Hepatocyte (in vitro differentiated cells): ENCODE results near the gene CIDEB. TPM values are rescaled to one million over a fixed set of nuclear protein-coding genes. Genes with fewer than 3 reads are reported as not detected.

ENCODE experiments used
- DNase-seq: peaks from one replicate; pipeline ENCODE4 v3.0.0-alpha.2; 2016; ENCODE audit warnings: low spot score
- H2AFZ ChIP-seq: fragments of 200-600 bp; sonication (generic); 2 replicates; pipeline ENCODE4 v1.6.0; 2016; ENCODE audit warnings: antibody characterized with exemption, mild to moderate bottlenecking
- H3K27ac ChIP-seq: fragments of 200-600 bp; sonication (generic); 2 replicates; pipeline ENCODE4 v1.5.1; 2016; ENCODE audit warnings: mild to moderate bottlenecking
- H3K27me3 ChIP-seq: fragments of 200-600 bp; sonication (generic); 2 replicates; pipeline ENCODE4 v1.6.1; 2016
- H3K36me3 ChIP-seq: fragments of 200-600 bp; sonication (generic); replicated peaks from 2 replicates; pipeline ENCODE4 v1.5.1; 2016; ENCODE audit warnings: low read depth; ENCODE audit not compliant: insufficient read depth
- H3K4me1 ChIP-seq: fragments of 200-600 bp; sonication (generic); 2 replicates; pipeline ENCODE4 v1.5.1; 2016; ENCODE audit warnings: mild to moderate bottlenecking, moderate library complexity; ENCODE audit not compliant: insufficient read depth
- H3K4me2 ChIP-seq: fragments of 200-600 bp; sonication (generic); 2 replicates; pipeline ENCODE4 v1.6.0; 2016
- H3K4me3 ChIP-seq: fragments of 200-600 bp; sonication (generic); 2 replicates; pipeline ENCODE4 v1.5.1; 2016; ENCODE audit warnings: mild to moderate bottlenecking
- H3K79me2 ChIP-seq: fragments of 200-600 bp; sonication (generic); 2 replicates; pipeline ENCODE4 v1.6.0; 2017; ENCODE audit warnings: mild to moderate bottlenecking
- H3K9me2 ChIP-seq: fragments of 200-600 bp; sonication (generic); replicated peaks from 2 replicates; pipeline ENCODE4 v1.6.0; 2017; ENCODE audit warnings: mild to moderate bottlenecking; ENCODE audit not compliant: insufficient read depth
- H3K9me3 ChIP-seq: fragments of 200-600 bp; sonication (generic); 2 replicates; pipeline ENCODE4 v1.5.1; 2016; ENCODE audit warnings: low read depth, mild to moderate bottlenecking
- H4K20me1 ChIP-seq: fragments of 200-600 bp; sonication (generic); 2 replicates; pipeline ENCODE4 v1.6.0; 2016; ENCODE audit warnings: mild to moderate bottlenecking; ENCODE audit not compliant: insufficient read depth, poor library complexity, severe bottlenecking
- EZH2 ChIP-seq: fragments of 200-600 bp; sonication (generic); IDR thresholded peaks from 2 replicates; pipeline ENCODE4 v1.6.1; 2016; ENCODE audit warnings: antibody characterized with exemption, mild to moderate bottlenecking, borderline replicate concordance
- EZH2phosphoT487 ChIP-seq: fragments of 200-600 bp; sonication (generic); IDR thresholded peaks from one replicate; pipeline ENCODE4 v1.6.1; 2018; ENCODE audit warnings: antibody characterized with exemption, mild to moderate bottlenecking, low read depth, moderate library complexity; ENCODE audit not compliant: unreplicated experiment, severe bottlenecking
- WGBS: methylation state at CpG from one replicate; pipeline ENCODE4 v1.1.6; 2016; ENCODE audit warnings: low lambda C conversion rate; ENCODE audit errors: missing lambda C conversion rate; 5-methylcytosine and 5-hydroxymethylcytosine counted together
- polyA plus RNA-seq: library from polyadenylated mRNA; unstranded; fragments of >200 nt; fragmentation: Nextera tagmentation; extraction: Ambion mirVana; gene quantifications from 2 replicates; pipeline ENCODE4 v1.2.1, GENCODE V29; 2016
- total RNA-seq: library from RNA; depleted of rRNA; stranded (reverse); fragments of >200 nt; gene quantifications from 2 replicates; pipeline ENCODE4 v1.2.3, GENCODE V29; 2014
- TF ChIP-seq, protein P1 (sequence below): fragments of 200-600 bp; sonication (generic); IDR thresholded peaks from 2 replicates; pipeline ENCODE4 v1.5.1; 2016; ENCODE audit warnings: antibody characterized with exemption, mild to moderate bottlenecking; ENCODE audit not compliant: poor library complexity

CIDEB gene
- total and polyA plus RNA-seq, 2 experiments from 2014 or later = 43.0 to 59.9 TPM

DNA sequence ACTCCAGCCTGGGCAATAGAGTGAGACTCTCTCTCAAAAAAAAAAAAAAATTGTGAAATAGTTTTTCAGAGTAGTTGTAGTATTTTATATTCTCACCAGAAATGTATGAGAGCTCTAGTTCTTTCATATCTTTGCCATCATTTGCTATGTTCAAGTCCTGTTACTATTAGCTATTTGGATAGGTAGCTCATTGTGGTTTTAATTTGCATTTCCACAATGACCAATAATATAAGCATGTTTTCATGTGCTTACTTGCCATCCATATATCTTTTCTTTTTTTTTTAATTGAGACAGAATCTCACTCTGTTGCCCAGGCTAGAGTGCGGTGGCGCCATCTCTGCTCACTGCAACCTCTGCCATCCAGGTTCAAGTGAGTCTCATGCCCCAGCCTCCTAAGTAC, 40.4 kb upstream of the CIDEB start:
- Histone ChIP-seq H4K20me1 (no peaks in the 10 kb centered on the region), H3K4me3 (no peak overlapping the region), H2AFZ (no peak overlapping the region), H3K4me2 (no peak overlapping the region), H3K36me3 (no peaks in the 10 kb centered on the region), H3K9me3 (no peaks in the 10 kb centered on the region), H3K79me2 (no peaks in the 10 kb centered on the region), H3K27me3 (peaks cover 2% of the 10 kb centered on the region), H3K4me1 (no peaks in the 10 kb centered on the region), H3K27ac (no peak overlapping the region), H3K9me2 (no peaks in the 10 kb centered on the region)
- no peak for DNase-seq
- 88% methylated on average over 2 of the region's 2 CpGs for WGBS
- TF ChIP-seq, protein P1, sequence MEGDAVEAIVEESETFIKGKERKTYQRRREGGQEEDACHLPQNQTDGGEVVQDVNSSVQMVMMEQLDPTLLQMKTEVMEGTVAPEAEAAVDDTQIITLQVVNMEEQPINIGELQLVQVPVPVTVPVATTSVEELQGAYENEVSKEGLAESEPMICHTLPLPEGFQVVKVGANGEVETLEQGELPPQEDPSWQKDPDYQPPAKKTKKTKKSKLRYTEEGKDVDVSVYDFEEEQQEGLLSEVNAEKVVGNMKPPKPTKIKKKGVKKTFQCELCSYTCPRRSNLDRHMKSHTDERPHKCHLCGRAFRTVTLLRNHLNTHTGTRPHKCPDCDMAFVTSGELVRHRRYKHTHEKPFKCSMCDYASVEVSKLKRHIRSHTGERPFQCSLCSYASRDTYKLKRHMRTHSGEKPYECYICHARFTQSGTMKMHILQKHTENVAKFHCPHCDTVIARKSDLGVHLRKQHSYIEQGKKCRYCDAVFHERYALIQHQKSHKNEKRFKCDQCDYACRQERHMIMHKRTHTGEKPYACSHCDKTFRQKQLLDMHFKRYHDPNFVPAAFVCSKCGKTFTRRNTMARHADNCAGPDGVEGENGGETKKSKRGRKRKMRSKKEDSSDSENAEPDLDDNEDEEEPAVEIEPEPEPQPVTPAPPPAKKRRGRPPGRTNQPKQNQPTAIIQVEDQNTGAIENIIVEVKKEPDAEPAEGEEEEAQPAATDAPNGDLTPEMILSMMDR = no peak
- TF ChIP-seq EZH2 (no peak), EZH2phosphoT487 (no peak)

GRCh38 chr14:24347134-24347533, 39.4 kb upstream of the CIDEB start:
- Histone ChIP-seq H3K27me3 (peaks cover 2% of the 10 kb centered on the region), H2AFZ (no peak overlapping the region), H3K4me1 (no peaks in the 10 kb centered on the region), H3K9me3 (no peaks in the 10 kb centered on the region), H3K36me3 (no peaks in the 10 kb centered on the region), H3K4me2 (no peak overlapping the region), H3K79me2 (no peaks in the 10 kb centered on the region), H3K27ac (no peak overlapping the region), H3K4me3 (no peak overlapping the region), H3K9me2 (no peaks in the 10 kb centered on the region), H4K20me1 (no peaks in the 10 kb centered on the region)
- 29% methylated on average over 1 of the region's 1 CpG for WGBS
- TF ChIP-seq EZH2 (no peak), EZH2phosphoT487 (no peak)
- TF ChIP-seq, protein P1 = no peak
- DNase-seq = no peak

DNA sequence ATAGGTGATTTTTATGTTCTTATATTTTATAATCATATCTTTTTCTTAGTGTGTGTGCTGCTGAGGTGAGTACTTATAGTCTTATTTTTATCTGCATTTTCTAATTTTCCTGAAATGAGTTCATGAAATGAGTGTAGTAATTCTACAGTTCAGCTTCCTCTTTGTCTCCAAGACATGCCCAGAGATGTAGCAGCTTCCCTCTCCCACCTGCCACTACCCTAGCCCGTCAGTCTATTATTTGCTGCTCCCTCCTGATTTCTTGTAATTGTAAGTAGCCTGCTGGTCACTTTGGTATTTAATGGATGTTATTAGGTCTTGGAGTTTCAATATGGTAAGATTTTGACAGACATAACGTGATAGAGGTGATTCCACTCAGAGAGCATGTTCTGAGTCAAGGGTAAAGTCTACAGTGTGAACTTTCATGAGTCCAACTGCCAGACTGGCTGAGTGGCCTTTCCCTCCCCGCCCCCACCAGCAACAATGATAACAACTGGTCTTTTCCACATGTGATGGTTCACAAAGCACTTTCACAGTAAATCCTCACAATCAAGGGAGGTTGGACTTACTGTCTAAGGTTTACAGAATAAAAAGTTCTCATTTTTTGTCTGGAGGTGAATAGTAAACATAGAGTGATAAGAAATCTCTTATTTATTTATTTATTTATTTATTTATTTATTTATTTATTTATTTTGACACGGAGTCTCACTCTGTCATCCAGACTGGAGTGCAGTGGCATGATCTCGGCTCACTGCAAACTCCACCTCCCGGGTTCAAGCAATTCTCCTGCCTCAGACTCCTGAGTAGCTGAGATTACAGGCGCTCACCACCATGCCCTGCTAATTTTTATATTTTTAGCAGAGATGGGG, 36.3 kb upstream of the CIDEB start:
- no peak overlapping the region for H2AFZ ChIP-seq
- TF ChIP-seq EZH2 (no peak), EZH2phosphoT487 (no peak)
- TF ChIP-seq, protein P1 = no peak
- H3K4me3 ChIP-seq = no peak overlapping the region
- H3K27me3 ChIP-seq = peaks cover 20% of the 10 kb centered on the region
- H3K4me2 ChIP-seq = no peak overlapping the region
- no peaks in the 10 kb centered on the region for H3K9me3 ChIP-seq
- no peaks in the 10 kb centered on the region for H4K20me1 ChIP-seq
- H3K9me2 ChIP-seq = no peaks in the 10 kb centered on the region
- no peaks in the 10 kb centered on the region for H3K79me2 ChIP-seq
- peaks cover 7% of the 10 kb centered on the region for H3K4me1 ChIP-seq
- H3K36me3 ChIP-seq = no peaks in the 10 kb centered on the region
- H3K27ac ChIP-seq = no peak overlapping the region
- 66% methylated on average over 7 of the region's 7 CpGs for WGBS
- DNase-seq = peak; percentile 78
